SK-N-SH treated with all-trans-retinoic acid at 6 μM for 48 hours (cell line): ENCODE results near the gene PHF2.

Experiments
- ATAC-seq: fragments of 200-7000 bp; cut with Tn5 transposase; 3 replicates; pipeline ENCODE4 v1.9.1; 2020; ENCODE audit warnings: mild to moderate bottlenecking, moderate library complexity
- ARNTL ChIP-seq: fragments of 450-650 bp; formaldehyde crosslinking; IDR thresholded peaks from 2 replicates; pipeline ENCODE4 v1.5.0; 2020; ENCODE audit warnings: low read depth, mild to moderate bottlenecking, moderate library complexity, borderline replicate concordance
- BACH2 ChIP-seq: fragments of 250-450 bp; sonication (Bioruptor Pico); IDR thresholded peaks from 2 replicates; pipeline ENCODE4 v1.9.0; 2021; ENCODE audit warnings: mild to moderate bottlenecking, borderline replicate concordance
- CREB5 ChIP-seq: fragments of 250-450 bp; sonication (Bioruptor Pico); IDR thresholded peaks from 2 replicates; pipeline ENCODE4 v1.5.1; 2020; ENCODE audit warnings: low read depth, mild to moderate bottlenecking, moderate library complexity
- CSDC2 ChIP-seq: fragments of 250-450 bp; sonication (Bioruptor Pico); IDR thresholded peaks from 2 replicates; pipeline ENCODE4 v1.5.0; 2020; ENCODE audit warnings: mild to moderate bottlenecking, moderate library complexity
- CSRNP3 ChIP-seq: fragments of 250-450 bp; sonication (Bioruptor Pico); IDR thresholded peaks from 2 replicates; pipeline ENCODE4 v1.5.1; 2021; ENCODE audit warnings: mild to moderate bottlenecking, moderate library complexity
- GLIS3 ChIP-seq: fragments of 250-450 bp; sonication (Bioruptor Pico); IDR thresholded peaks from 2 replicates; pipeline ENCODE4 v1.5.0; 2020; ENCODE audit warnings: mild to moderate bottlenecking, moderate library complexity
- OSR1 ChIP-seq: fragments of 250-450 bp; sonication (Bioruptor Pico); IDR thresholded peaks from 2 replicates; pipeline ENCODE4 v1.8.0; 2022; ENCODE audit warnings: moderate library complexity, mild to moderate bottlenecking, inconsistent platforms
- PATZ1 ChIP-seq: fragments of 250-450 bp; sonication (Bioruptor Pico); IDR thresholded peaks from 2 replicates; pipeline ENCODE4 v1.8.0; 2020; ENCODE audit warnings: mild to moderate bottlenecking, moderate library complexity, borderline replicate concordance
- PPARA ChIP-seq: fragments of 250-450 bp; sonication (Bioruptor Pico); IDR thresholded peaks from 2 replicates; pipeline ENCODE4 v1.5.0; 2020; ENCODE audit warnings: mild to moderate bottlenecking, borderline replicate concordance
- RARB ChIP-seq: fragments of 250-450 bp; sonication (Bioruptor Pico); IDR thresholded peaks from 2 replicates; pipeline ENCODE4 v1.8.0; 2021; ENCODE audit warnings: mild to moderate bottlenecking, moderate library complexity
- SNAI2 ChIP-seq: fragments of 250-450 bp; sonication (Bioruptor Pico); IDR thresholded peaks from 2 replicates; pipeline ENCODE4 v1.5.0; 2020; ENCODE audit warnings: mild to moderate bottlenecking, moderate library complexity
- TCF4 ChIP-seq: fragments of 250-450 bp; sonication (Bioruptor Pico); IDR thresholded peaks from 2 replicates; pipeline ENCODE4 v1.8.0; 2021; ENCODE audit warnings: mild to moderate bottlenecking, moderate library complexity, borderline replicate concordance
- ZFP3 ChIP-seq: fragments of 250-450 bp; sonication (Bioruptor Pico); IDR thresholded peaks from 2 replicates; pipeline ENCODE4 v1.5.0; 2020; ENCODE audit warnings: mild to moderate bottlenecking, moderate library complexity
- ZFP30 ChIP-seq: fragments of 450-650 bp; formaldehyde crosslinking; IDR thresholded peaks from 2 replicates; pipeline ENCODE4 v1.5.0; 2022; ENCODE audit warnings: mild to moderate bottlenecking, moderate library complexity
- ZNF565 ChIP-seq: fragments of 450-650 bp; formaldehyde crosslinking; conservative IDR thresholded peaks from 2 replicates; pipeline ENCODE4 v1.5.0; 2020; ENCODE audit warnings: low read depth, mild to moderate bottlenecking, moderate library complexity
- ZNF70 ChIP-seq: fragments of 450-650 bp; formaldehyde crosslinking; IDR thresholded peaks from 2 replicates; pipeline ENCODE4 v1.5.0; 2020; ENCODE audit warnings: mild to moderate bottlenecking, moderate library complexity
- ZNF8 ChIP-seq: fragments of 450-650 bp; formaldehyde crosslinking; IDR thresholded peaks from 2 replicates; pipeline ENCODE4 v1.5.0; 2020; ENCODE audit warnings: mild to moderate bottlenecking, moderate library complexity
- TF ChIP-seq, protein P1 (sequence below): fragments of 250-450 bp; sonication (Bioruptor Pico); IDR thresholded peaks from 2 replicates; pipeline ENCODE4 v1.5.0; 2020; ENCODE audit warnings: mild to moderate bottlenecking, moderate library complexity
- TF ChIP-seq, protein P2 (sequence below): fragments of 250-450 bp; sonication (Bioruptor Pico); IDR thresholded peaks from 2 replicates; pipeline ENCODE4 v1.8.0; 2021; ENCODE audit warnings: low read depth, mild to moderate bottlenecking, moderate library complexity, borderline replicate concordance

The PHF2 gene

GRCh38 chr9:93582550-93582949, 6.2 kb downstream of the PHF2 start:
- ATAC-seq: no peak
- no peak for TF ChIP-seq ZNF8 (CRISPR knock-in tag)
- no peak for TF ChIP-seq ARNTL (CRISPR knock-in tag)
- TF ChIP-seq GLIS3 (CRISPR knock-in tag): no peak
- no peak for TF ChIP-seq ZFP30 (CRISPR knock-in tag)
- TF ChIP-seq RARB: no peak

GRCh38 chr9:93585259-93585658, 8.9 kb downstream of the PHF2 start:
- TF ChIP-seq ZFP3 (no peak), ZNF565 (no peak), GLIS3 (CRISPR knock-in tag) (no peak), ZFP30 (CRISPR knock-in tag) (no peak), TCF4 (CRISPR knock-in tag) (no peak), CSDC2 (CRISPR knock-in tag) (no peak), BACH2 (CRISPR knock-in tag) (no peak), CREB5 (CRISPR knock-in tag) (no peak), CSRNP3 (CRISPR knock-in tag) (no peak), PPARA (no peak), SNAI2 (no peak), ZNF70 (CRISPR knock-in tag) (no peak), ZNF8 (CRISPR knock-in tag) (no peak), ARNTL (CRISPR knock-in tag) (no peak), OSR1 (no peak)
- TF ChIP-seq, protein P1, sequence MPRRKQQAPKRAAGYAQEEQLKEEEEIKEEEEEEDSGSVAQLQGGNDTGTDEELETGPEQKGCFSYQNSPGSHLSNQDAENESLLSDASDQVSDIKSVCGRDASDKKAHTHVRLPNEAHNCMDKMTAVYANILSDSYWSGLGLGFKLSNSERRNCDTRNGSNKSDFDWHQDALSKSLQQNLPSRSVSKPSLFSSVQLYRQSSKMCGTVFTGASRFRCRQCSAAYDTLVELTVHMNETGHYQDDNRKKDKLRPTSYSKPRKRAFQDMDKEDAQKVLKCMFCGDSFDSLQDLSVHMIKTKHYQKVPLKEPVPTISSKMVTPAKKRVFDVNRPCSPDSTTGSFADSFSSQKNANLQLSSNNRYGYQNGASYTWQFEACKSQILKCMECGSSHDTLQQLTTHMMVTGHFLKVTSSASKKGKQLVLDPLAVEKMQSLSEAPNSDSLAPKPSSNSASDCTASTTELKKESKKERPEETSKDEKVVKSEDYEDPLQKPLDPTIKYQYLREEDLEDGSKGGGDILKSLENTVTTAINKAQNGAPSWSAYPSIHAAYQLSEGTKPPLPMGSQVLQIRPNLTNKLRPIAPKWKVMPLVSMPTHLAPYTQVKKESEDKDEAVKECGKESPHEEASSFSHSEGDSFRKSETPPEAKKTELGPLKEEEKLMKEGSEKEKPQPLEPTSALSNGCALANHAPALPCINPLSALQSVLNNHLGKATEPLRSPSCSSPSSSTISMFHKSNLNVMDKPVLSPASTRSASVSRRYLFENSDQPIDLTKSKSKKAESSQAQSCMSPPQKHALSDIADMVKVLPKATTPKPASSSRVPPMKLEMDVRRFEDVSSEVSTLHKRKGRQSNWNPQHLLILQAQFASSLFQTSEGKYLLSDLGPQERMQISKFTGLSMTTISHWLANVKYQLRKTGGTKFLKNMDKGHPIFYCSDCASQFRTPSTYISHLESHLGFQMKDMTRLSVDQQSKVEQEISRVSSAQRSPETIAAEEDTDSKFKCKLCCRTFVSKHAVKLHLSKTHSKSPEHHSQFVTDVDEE: no peak
- TF ChIP-seq, protein P2, sequence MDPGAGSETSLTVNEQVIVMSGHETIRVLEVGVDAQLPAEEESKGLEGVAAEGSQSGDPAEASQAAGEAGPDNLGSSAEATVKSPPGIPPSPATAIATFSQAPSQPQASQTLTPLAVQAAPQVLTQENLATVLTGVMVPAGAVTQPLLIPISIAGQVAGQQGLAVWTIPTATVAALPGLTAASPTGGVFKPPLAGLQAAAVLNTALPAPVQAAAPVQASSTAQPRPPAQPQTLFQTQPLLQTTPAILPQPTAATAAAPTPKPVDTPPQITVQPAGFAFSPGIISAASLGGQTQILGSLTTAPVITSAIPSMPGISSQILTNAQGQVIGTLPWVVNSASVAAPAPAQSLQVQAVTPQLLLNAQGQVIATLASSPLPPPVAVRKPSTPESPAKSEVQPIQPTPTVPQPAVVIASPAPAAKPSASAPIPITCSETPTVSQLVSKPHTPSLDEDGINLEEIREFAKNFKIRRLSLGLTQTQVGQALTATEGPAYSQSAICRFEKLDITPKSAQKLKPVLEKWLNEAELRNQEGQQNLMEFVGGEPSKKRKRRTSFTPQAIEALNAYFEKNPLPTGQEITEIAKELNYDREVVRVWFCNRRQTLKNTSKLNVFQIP (CRISPR knock-in tag): no peak
- TF ChIP-seq, all 23 proteins: peak for 0
- ATAC-seq: no peak

- no peak for ATAC-seq
- TF ChIP-seq CREB5 (CRISPR knock-in tag) (no peak), PATZ1 (CRISPR knock-in tag) (no peak), TCF4 (CRISPR knock-in tag) (no peak), SNAI2 (no peak), BACH2 (CRISPR knock-in tag) (no peak)
These were observed 9.3 kb downstream of the PHF2 start for GRCh38 chr9:93585695-93586094.
